H9 (cell line): ENCODE results near the gene LRCOL1. TPM values are rescaled to one million over a fixed set of nuclear protein-coding genes. Genes with fewer than 3 reads are reported as not detected.

Source experiments
- DNase-seq: peaks from one replicate; pipeline ENCODE4 v3.0.0-alpha.2; 2017
- H2AFZ ChIP-seq: one replicate; pipeline ENCODE4 v1.6.1; 2013; ENCODE audit warnings: mild to moderate bottlenecking, low read length, control low read depth, moderate library complexity
- H2AK5ac ChIP-seq: 2 replicates; pipeline ENCODE4 v1.6.1; 2013; ENCODE audit warnings: low read length, control low read depth, mixed read lengths; ENCODE audit not compliant: insufficient read length
- H2BK120ac ChIP-seq: one replicate; pipeline ENCODE4 v1.6.1; 2013; ENCODE audit warnings: low read depth, mild to moderate bottlenecking, low read length, control low read depth, inconsistent platforms; ENCODE audit not compliant: poor library complexity, severe bottlenecking
- H2BK12ac ChIP-seq: 2 replicates; pipeline ENCODE4 v1.6.1; 2013; ENCODE audit warnings: low read length, control low read depth, mixed read lengths, low read depth; ENCODE audit not compliant: insufficient read length
- H2BK15ac ChIP-seq: 2 replicates; pipeline ENCODE4 v1.6.1; 2013; ENCODE audit warnings: low read depth, low read length, control low read depth
- H2BK20ac ChIP-seq: one replicate; pipeline ENCODE4 v1.6.1; 2013; ENCODE audit warnings: low read depth, mild to moderate bottlenecking, low read length, control low read depth, inconsistent platforms; ENCODE audit not compliant: poor library complexity, severe bottlenecking
- H2BK5ac ChIP-seq: 2 replicates; pipeline ENCODE4 v1.6.1; 2013; ENCODE audit warnings: low read length, control low read depth, mixed read lengths; ENCODE audit not compliant: insufficient read length
- H3K14ac ChIP-seq: 2 replicates; pipeline ENCODE4 v1.6.1; 2013; ENCODE audit warnings: low read length, control low read depth; ENCODE audit not compliant: insufficient read depth
- H3K18ac ChIP-seq: 2 replicates; pipeline ENCODE4 v1.6.1; 2013; ENCODE audit warnings: low read depth, mild to moderate bottlenecking, mixed read lengths, low read length, control low read depth; ENCODE audit not compliant: insufficient read length
- H3K23ac ChIP-seq: 2 replicates; pipeline ENCODE4 v1.6.1; 2013; ENCODE audit warnings: low read length, control low read depth, mixed read lengths, low read depth; ENCODE audit not compliant: insufficient read length
- H3K23me2 ChIP-seq: 2 replicates; pipeline ENCODE4 v1.6.1; 2013; ENCODE audit warnings: low read depth, mild to moderate bottlenecking, mixed read lengths, low read length, control low read depth; ENCODE audit not compliant: insufficient read length, poor library complexity, severe bottlenecking
- H3K27ac ChIP-seq: 2 replicates; pipeline ENCODE4 v1.5.1; 2013; ENCODE audit warnings: low read length, control low read depth, mixed read lengths, low read depth; ENCODE audit not compliant: insufficient read length
- H3K27me3 ChIP-seq: 2 replicates; pipeline ENCODE4 v1.6.1; 2013; ENCODE audit warnings: low read length, control low read depth, inconsistent platforms; ENCODE audit not compliant: insufficient read depth
- H3K4ac ChIP-seq: 2 replicates; pipeline ENCODE4 v1.6.1; 2013; ENCODE audit warnings: low read depth, mild to moderate bottlenecking, control low read depth, inconsistent platforms, low read length, moderate library complexity
- H3K4me1 ChIP-seq: 2 replicates; pipeline ENCODE4 v1.6.1; 2013; ENCODE audit warnings: low read length, control low read depth, inconsistent platforms; ENCODE audit not compliant: insufficient read depth
- H3K4me2 ChIP-seq: 2 replicates; pipeline ENCODE4 v1.6.1; 2013; ENCODE audit warnings: low read length, control low read depth, mixed read lengths; ENCODE audit not compliant: insufficient read length, insufficient read depth
- H3K56ac ChIP-seq: 2 replicates; pipeline ENCODE4 v1.6.1; 2013; ENCODE audit warnings: low read depth, mild to moderate bottlenecking, mixed read lengths, low read length, control low read depth; ENCODE audit not compliant: insufficient read length
- H3K79me1 ChIP-seq: 2 replicates; pipeline ENCODE4 v1.6.1; 2013; ENCODE audit warnings: low read depth, mild to moderate bottlenecking, moderate library complexity, low read length, control low read depth, inconsistent platforms; ENCODE audit not compliant: insufficient read depth, poor library complexity, severe bottlenecking
- H3K79me2 ChIP-seq: 2 replicates; pipeline ENCODE4 v1.6.1; 2013; ENCODE audit warnings: low read length, control low read depth, inconsistent platforms; ENCODE audit not compliant: insufficient read depth
- H3K9ac ChIP-seq: 2 replicates; pipeline ENCODE4 v1.6.1; 2013; ENCODE audit warnings: low read length, control low read depth, mixed read lengths; ENCODE audit not compliant: insufficient read length; ENCODE audit errors: extremely low read depth
- H3K9me3 ChIP-seq: one replicate; pipeline ENCODE4 v1.6.1; 2013; ENCODE audit warnings: low read depth, low read length, inconsistent platforms; ENCODE audit not compliant: control insufficient read depth
- H3T11ph ChIP-seq: one replicate; pipeline ENCODE4 v1.6.1; 2013; ENCODE audit warnings: mild to moderate bottlenecking, low read length, control low read depth, inconsistent platforms
- H4K20me1 ChIP-seq: one replicate; pipeline ENCODE4 v1.6.1; 2013; ENCODE audit not compliant: control insufficient read depth, insufficient read length, insufficient read depth
- H4K5ac ChIP-seq: 2 replicates; pipeline ENCODE4 v1.6.1; 2013; ENCODE audit warnings: low read depth, mild to moderate bottlenecking, mixed read lengths, low read length, control low read depth; ENCODE audit not compliant: insufficient read length
- H4K8ac ChIP-seq: replicated peaks from 2 replicates; pipeline ENCODE4 v1.6.1; 2013; ENCODE audit warnings: low read length, control low read depth, mixed read lengths, low read depth; ENCODE audit not compliant: insufficient read length
- H4K91ac ChIP-seq: 2 replicates; pipeline ENCODE4 v1.6.1; 2013; ENCODE audit warnings: low read depth, mild to moderate bottlenecking, moderate library complexity, mixed read lengths, low read length, control low read depth; ENCODE audit not compliant: insufficient read length
- H3K27ac Mint-ChIP-seq, 3 experiments: 2 replicates in 2 of 3; 3 replicates in 1 of 3; pipeline ENCODE4 v1.8.0; 2020 to 2021; ENCODE audit warnings: mixed read lengths in 3 of 3, mild to moderate bottlenecking in 1 of 3, moderate library complexity in 1 of 3
- H3K27me3 Mint-ChIP-seq: 2 replicates; pipeline ENCODE4 v1.8.0; 2021; ENCODE audit warnings: low read depth, mild to moderate bottlenecking, moderate library complexity, mixed read lengths
- H3K36me3 Mint-ChIP-seq, 3 experiments: 2 replicates in 2 of 3; 3 replicates in 1 of 3; pipeline ENCODE4 v1.8.0; 2020 to 2021; ENCODE audit warnings: low read depth in 3 of 3, mixed read lengths in 3 of 3; ENCODE audit not compliant: insufficient read depth in 1 of 3
- H3K4me1 Mint-ChIP-seq, 2 experiments: 2 replicates each; pipeline ENCODE4 v1.8.0; 2020; ENCODE audit warnings: mixed read lengths in 2 of 2
- H3K4me3 Mint-ChIP-seq, 2 experiments: 2 replicates in 1 of 2; 3 replicates in 1 of 2; pipeline ENCODE4 v1.8.0; 2020 to 2021; ENCODE audit warnings: mild to moderate bottlenecking in 2 of 2, mixed read lengths in 2 of 2, moderate library complexity in 1 of 2
- H3K9me3 Mint-ChIP-seq, 2 experiments: 2 replicates in 1 of 2; 3 replicates in 1 of 2; pipeline ENCODE4 v1.8.0; 2020; ENCODE audit warnings: mild to moderate bottlenecking in 2 of 2, mixed read lengths in 2 of 2, moderate library complexity in 1 of 2
- CTCF ChIP-seq: fragments of 200-600 bp; sonication (generic); conservative IDR thresholded peaks from 3 replicates; pipeline ENCODE4 v1.8.0; 2021; ENCODE audit warnings: antibody characterized with exemption, mild to moderate bottlenecking
- WGBS: extraction: QIAGEN DNeasy Blood & Tissue Kit; methylation state at CpG from one replicate; pipeline ENCODE4 v1.1.7; 2013; ENCODE audit warnings: missing lambda C conversion rate, low lambda C conversion rate, mixed read lengths; ENCODE audit not compliant: insufficient read length; ENCODE audit errors: extremely low coverage; 5-methylcytosine and 5-hydroxymethylcytosine counted together
- total RNA-seq: library from RNA; stranded (reverse); gene quantifications from 2 replicates; pipeline ENCODE4 v1.2.1, GENCODE V29; 2021

Gene LRCOL1
- total RNA-seq, 1 experiment from 2014 or later: not detected

GRCh38 chr12:132617822-132618682, 7.7 kb upstream of the LRCOL1 start:
- Histone ChIP-seq H2BK5ac (no peak overlapping the region), H3K27me3 (peaks cover 27% of the 10 kb centered on the region), H3T11ph (no peak overlapping the region), H3K9me3 (peaks cover 20% of the 10 kb centered on the region), H3K79me1 (no peaks in the 10 kb centered on the region), H3K18ac (no peak overlapping the region), H3K4ac (no peak overlapping the region), H3K4me1 (no peaks in the 10 kb centered on the region), H3K23ac (no peak overlapping the region), H2BK20ac (no peak overlapping the region), H2BK12ac (no peak overlapping the region), H3K79me2 (no peaks in the 10 kb centered on the region), H3K4me2 (no peak overlapping the region), H4K20me1 (no peaks in the 10 kb centered on the region), H3K14ac (no peak overlapping the region), H3K9ac (no peak overlapping the region), H2AK5ac (no peak overlapping the region), H4K8ac (no peak overlapping the region), H3K27ac (no peak overlapping the region), H2BK120ac (no peak overlapping the region), H4K91ac (no peak overlapping the region), H2AFZ (no peak overlapping the region), H3K23me2 (no peaks in the 10 kb centered on the region), H2BK15ac (no peak overlapping the region), H4K5ac (no peak overlapping the region), H3K56ac (no peak overlapping the region)
- Mint-ChIP-seq H3K4me1 (peaks cover 5 to 12% of the 10 kb centered on the region in 2 experiments), H3K27ac (no peak overlapping the region), H3K27me3 (peaks cover 68% of the 10 kb centered on the region), H3K36me3 (peaks cover 3 to 5% (median 4%) of the 10 kb centered on the region in 3 experiments; a peak in 5 of 7 replicates), H3K9me3 (peaks cover 21 to 23% of the 10 kb centered on the region in 2 experiments), H3K4me3 (peak overlapping the region; percentile 51 to 83)
- WGBS: no CpG with 5 or more reads among the region's 51 CpGs
- peak; percentile 71 for DNase-seq
- no peak for TF ChIP-seq CTCF
